K562 (cell line): ENCODE measurements around the gene ATXN7L1. TPM values are rescaled to one million over a fixed set of nuclear protein-coding genes. Genes with fewer than 3 reads are reported as not detected.
A peak's percentile ranks its signal among the peaks of the same experiment; 100 is the strongest.

Source experiments
- ARHGAP35 ChIP-seq: fragments of 450-650 bp; IDR thresholded peaks from 2 replicates; pipeline ENCODE4 v1.6.1; 2018; ENCODE audit not compliant: partially characterized antibody
- BDP1 ChIP-seq: IDR thresholded peaks from 3 replicates; pipeline ENCODE4 v1.6.1; 2011; ENCODE audit not compliant: insufficient read length, insufficient read depth
- BHLHE40 ChIP-seq: IDR thresholded peaks from 2 replicates; pipeline ENCODE4 v1.6.1; 2011; ENCODE audit warnings: low read length, improper control_type of control experiment
- CC2D1A ChIP-seq: fragments of 450-650 bp; IDR thresholded peaks from 2 replicates; pipeline ENCODE4 v1.6.1; 2017; ENCODE audit warnings: mild to moderate bottlenecking
- CEBPB ChIP-seq: fragments of 450-650 bp; IDR thresholded peaks from 2 replicates; pipeline ENCODE4 v1.6.1; 2016; ENCODE audit warnings: missing genetic modification characterization, missing compliant biosample characterization
- CXXC5 ChIP-seq: fragments of 250-450 bp; sonication (Bioruptor Pico); IDR thresholded peaks from 2 replicates; pipeline ENCODE4 v1.8.0; 2022; ENCODE audit warnings: inconsistent platforms, mild to moderate bottlenecking, moderate library complexity
- FOXK2 ChIP-seq, 2 experiments: fragments of 450-650 bp; IDR thresholded peaks in 1 of 2; conservative IDR thresholded peaks in 1 of 2; 2 replicates each; pipeline ENCODE4 v1.6.1; 2016; ENCODE audit warnings: low read depth in 2 of 2, mild to moderate bottlenecking in 1 of 2
- MAFK ChIP-seq: IDR thresholded peaks from 2 replicates; pipeline ENCODE4 v1.6.1; 2011; ENCODE audit warnings: low read length, improper control_type of control experiment
- MBD2 ChIP-seq: sonication (generic); IDR thresholded peaks from 2 replicates; pipeline ENCODE4 v1.6.1; 2016; ENCODE audit warnings: low read depth, borderline replicate concordance
- NBN ChIP-seq: fragments of 450-650 bp; IDR thresholded peaks from 2 replicates; pipeline ENCODE4 v1.6.1; 2016; ENCODE audit warnings: low read depth, mild to moderate bottlenecking
- SLC30A9 ChIP-seq: fragments of 250-450 bp; sonication (Bioruptor Pico); IDR thresholded peaks from 2 replicates; pipeline ENCODE4 v1.8.0; 2022; ENCODE audit warnings: mild to moderate bottlenecking, moderate library complexity
- SMAD2 ChIP-seq: fragments of 150-350 bp; IDR thresholded peaks from 2 replicates; pipeline ENCODE4 v1.6.1; 2014; ENCODE audit warnings: low read depth, mild to moderate bottlenecking, low read length
- SOX6 ChIP-seq: fragments of 450-650 bp; IDR thresholded peaks from 2 replicates; pipeline ENCODE4 v1.6.1; 2014; ENCODE audit warnings: mild to moderate bottlenecking
- TCF7L2 ChIP-seq: fragments of 150-350 bp; IDR thresholded peaks from 2 replicates; pipeline ENCODE4 v1.6.1; 2016; ENCODE audit warnings: low read depth, mild to moderate bottlenecking, low read length, moderate library complexity
- ZNF134 ChIP-seq: fragments of 250-450 bp; sonication (Bioruptor Pico); conservative IDR thresholded peaks from 2 replicates; pipeline ENCODE4 v1.4.0; 2020
- ZNF507 ChIP-seq: conservative IDR thresholded peaks from 2 replicates; pipeline ENCODE4 v1.6.1; 2017; ENCODE audit warnings: missing genetic modification characterization, missing compliant biosample characterization
- ZNF583 ChIP-seq: fragments of 250-450 bp; sonication (Bioruptor Pico); IDR thresholded peaks from 2 replicates; pipeline ENCODE4 v1.4.0; 2020
- polyA plus RNA-seq, 8 experiments: library from polyadenylated mRNA; depleted of rRNA in 4 of 8; stranded (reverse) in 5 of 8; unstranded in 3 of 8; fragments of >200 nt; fragmentation: Nextera tagmentation in 2 of 8; fragmentation: Illumina TruSeq in 1 of 8; extraction: Ambion mirVana in 2 of 8; extraction: Trizol in 1 of 8; gene quantifications; 2 replicates each; pipeline versions ENCODE4 v1.2.1 to v1.2.3, GENCODE V29; 2011 to 2014; ENCODE audit warnings: inconsistent platforms in 1 of 8, missing spikeins in 1 of 8
- total RNA-seq, 7 experiments: library from RNA; depleted of rRNA in 6 of 7; stranded (reverse); fragments of >200 nt in 6 of 7; fragmentation: Illumina TruSeq in 2 of 7; extraction: Trizol in 2 of 7; gene quantifications; 2 replicates each; pipeline versions ENCODE4 v1.2.1 to v1.2.3, GENCODE V29; 2011 to 2021; ENCODE audit warnings: low replicate concordance in 1 of 7
- TF ChIP-seq, protein P1 (sequence below), 3 experiments: IDR thresholded peaks in 2 of 3; conservative IDR thresholded peaks in 1 of 3; 2 replicates each; pipeline ENCODE4 v1.5.1; 2011 to 2012; ENCODE audit warnings: low read length in 3 of 3, mild to moderate bottlenecking in 3 of 3, control low read depth in 2 of 3, improper control_type of control experiment in 1 of 3, inconsistent platforms in 1 of 3, low read depth in 1 of 3, mixed read lengths in 1 of 3, moderate library complexity in 1 of 3; ENCODE audit not compliant: insufficient read depth in 2 of 3
- TF ChIP-seq, protein P2 (sequence below): sonication (generic); IDR thresholded peaks from 2 replicates; pipeline ENCODE4 v1.6.1; 2016
- TF ChIP-seq, protein P3 (sequence below): fragments of 450-650 bp; conservative IDR thresholded peaks from 2 replicates; pipeline ENCODE4 v1.6.1; 2016; ENCODE audit warnings: missing genetic modification characterization, low read depth, mild to moderate bottlenecking, control low read depth, missing compliant biosample characterization
- TF ChIP-seq, protein P4 (sequence below): fragments of 450-650 bp; IDR thresholded peaks from 2 replicates; pipeline ENCODE4 v1.6.1; 2018; ENCODE audit warnings: mild to moderate bottlenecking, low read depth; ENCODE audit not compliant: partially characterized antibody

The ATXN7L1 gene
- total and polyA plus RNA-seq, 9 of the 15 experiments (the other 6 are each of a cell fraction or from before 2014, with no cell fraction given), result 6.6 to 13.7 (median 10.7) TPM

DNA sequence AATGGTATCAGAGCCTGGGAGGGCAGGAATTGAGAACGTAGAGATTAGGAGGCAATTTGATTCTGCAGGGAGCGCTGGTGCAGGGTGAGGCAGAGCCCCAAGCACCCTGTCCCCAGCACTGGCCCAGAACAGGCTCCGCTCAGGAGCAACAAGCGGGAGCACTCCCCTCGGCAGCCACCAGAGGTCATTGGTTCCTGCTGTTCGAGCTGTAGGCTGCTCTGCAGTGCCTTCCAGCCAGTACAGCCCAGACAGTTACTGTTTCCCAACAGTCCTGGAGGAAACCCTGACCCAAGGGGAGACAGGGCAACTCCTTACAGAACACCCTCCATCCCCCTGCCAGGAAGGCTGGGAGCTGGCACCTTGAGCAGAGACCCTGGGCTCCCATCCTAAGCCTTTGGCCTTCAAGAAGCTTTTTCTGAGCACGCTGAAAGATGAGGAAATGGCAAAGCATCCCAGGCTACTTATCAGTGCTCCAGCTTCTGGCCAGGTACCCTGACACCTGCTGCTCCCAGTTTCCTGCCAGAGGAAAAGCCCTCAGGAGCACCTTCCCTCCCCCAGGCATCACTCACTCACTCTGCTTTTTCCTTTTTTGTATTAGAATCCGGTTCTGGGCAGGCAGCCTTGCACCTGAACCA, 223.9 kb downstream of the ATXN7L1 start (continued):
- TF ChIP-seq, protein P1, sequence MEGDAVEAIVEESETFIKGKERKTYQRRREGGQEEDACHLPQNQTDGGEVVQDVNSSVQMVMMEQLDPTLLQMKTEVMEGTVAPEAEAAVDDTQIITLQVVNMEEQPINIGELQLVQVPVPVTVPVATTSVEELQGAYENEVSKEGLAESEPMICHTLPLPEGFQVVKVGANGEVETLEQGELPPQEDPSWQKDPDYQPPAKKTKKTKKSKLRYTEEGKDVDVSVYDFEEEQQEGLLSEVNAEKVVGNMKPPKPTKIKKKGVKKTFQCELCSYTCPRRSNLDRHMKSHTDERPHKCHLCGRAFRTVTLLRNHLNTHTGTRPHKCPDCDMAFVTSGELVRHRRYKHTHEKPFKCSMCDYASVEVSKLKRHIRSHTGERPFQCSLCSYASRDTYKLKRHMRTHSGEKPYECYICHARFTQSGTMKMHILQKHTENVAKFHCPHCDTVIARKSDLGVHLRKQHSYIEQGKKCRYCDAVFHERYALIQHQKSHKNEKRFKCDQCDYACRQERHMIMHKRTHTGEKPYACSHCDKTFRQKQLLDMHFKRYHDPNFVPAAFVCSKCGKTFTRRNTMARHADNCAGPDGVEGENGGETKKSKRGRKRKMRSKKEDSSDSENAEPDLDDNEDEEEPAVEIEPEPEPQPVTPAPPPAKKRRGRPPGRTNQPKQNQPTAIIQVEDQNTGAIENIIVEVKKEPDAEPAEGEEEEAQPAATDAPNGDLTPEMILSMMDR (IDR thresholded peaks at IDR 0.05 in 2 of 3, conservative IDR thresholded peaks at IDR 0.05 in 1 of 3; ENCODE audit: insufficient read depth in 2 of 3, low read depth in 1 of 3, low read length in 3 of 3), result peak; percentile 95 to 98 (median 97)
- no peak for TF ChIP-seq ARHGAP35
- TF ChIP-seq TCF7L2, result no peak
- no peak for TF ChIP-seq ZNF507 (tag)
- TF ChIP-seq CC2D1A, result peak; percentile 68; the same call in 1 of the 2 replicates
- TF ChIP-seq CEBPB, result peak; percentile 55
- no peak for TF ChIP-seq SMAD2
- no peak for TF ChIP-seq SOX6
- TF ChIP-seq MAFK, result no peak
- TF ChIP-seq NBN, result no peak
- TF ChIP-seq, protein P2, sequence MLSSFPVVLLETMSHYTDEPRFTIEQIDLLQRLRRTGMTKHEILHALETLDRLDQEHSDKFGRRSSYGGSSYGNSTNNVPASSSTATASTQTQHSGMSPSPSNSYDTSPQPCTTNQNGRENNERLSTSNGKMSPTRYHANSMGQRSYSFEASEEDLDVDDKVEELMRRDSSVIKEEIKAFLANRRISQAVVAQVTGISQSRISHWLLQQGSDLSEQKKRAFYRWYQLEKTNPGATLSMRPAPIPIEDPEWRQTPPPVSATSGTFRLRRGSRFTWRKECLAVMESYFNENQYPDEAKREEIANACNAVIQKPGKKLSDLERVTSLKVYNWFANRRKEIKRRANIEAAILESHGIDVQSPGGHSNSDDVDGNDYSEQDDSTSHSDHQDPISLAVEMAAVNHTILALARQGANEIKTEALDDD, result no peak
- TF ChIP-seq MBD2, result no peak
- no peak for TF ChIP-seq CXXC5 (CRISPR knock-in tag)
- TF ChIP-seq, protein P3, sequence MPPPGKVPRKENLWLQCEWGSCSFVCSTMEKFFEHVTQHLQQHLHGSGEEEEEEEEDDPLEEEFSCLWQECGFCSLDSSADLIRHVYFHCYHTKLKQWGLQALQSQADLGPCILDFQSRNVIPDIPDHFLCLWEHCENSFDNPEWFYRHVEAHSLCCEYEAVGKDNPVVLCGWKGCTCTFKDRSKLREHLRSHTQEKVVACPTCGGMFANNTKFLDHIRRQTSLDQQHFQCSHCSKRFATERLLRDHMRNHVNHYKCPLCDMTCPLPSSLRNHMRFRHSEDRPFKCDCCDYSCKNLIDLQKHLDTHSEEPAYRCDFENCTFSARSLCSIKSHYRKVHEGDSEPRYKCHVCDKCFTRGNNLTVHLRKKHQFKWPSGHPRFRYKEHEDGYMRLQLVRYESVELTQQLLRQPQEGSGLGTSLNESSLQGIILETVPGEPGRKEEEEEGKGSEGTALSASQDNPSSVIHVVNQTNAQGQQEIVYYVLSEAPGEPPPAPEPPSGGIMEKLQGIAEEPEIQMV (tag), result no peak
- TF ChIP-seq ZNF134 (CRISPR knock-in tag), result no peak
- TF ChIP-seq ZNF583 (CRISPR knock-in tag), result no peak
- TF ChIP-seq FOXK2 (conservative IDR thresholded peaks at IDR 0.05 in 1 of 2, IDR thresholded peaks at IDR 0.05 in 1 of 2; ENCODE audit: low read depth in 2 of 2), result peak; percentile 24 to 45; a peak in 1 of 4 replicates
- no peak for TF ChIP-seq BDP1
- TF ChIP-seq, protein P4, sequence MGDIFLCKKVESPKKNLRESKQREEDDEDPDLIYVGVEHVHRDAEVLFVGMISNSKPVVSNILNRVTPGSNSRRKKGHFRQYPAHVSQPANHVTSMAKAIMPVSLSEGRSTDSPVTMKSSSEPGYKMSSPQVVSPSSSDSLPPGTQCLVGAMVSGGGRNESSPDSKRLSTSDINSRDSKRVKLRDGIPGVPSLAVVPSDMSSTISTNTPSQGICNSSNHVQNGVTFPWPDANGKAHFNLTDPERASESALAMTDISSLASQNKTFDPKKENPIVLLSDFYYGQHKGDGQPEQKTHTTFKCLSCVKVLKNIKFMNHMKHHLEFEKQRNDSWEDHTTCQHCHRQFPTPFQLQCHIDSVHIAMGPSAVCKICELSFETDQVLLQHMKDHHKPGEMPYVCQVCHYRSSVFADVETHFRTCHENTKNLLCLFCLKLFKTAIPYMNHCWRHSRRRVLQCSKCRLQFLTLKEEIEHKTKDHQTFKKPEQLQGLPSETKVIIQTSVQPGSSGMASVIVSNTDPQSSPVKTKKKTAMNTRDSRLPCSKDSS, result no peak
- 0 out of 2 replicates have a peak, but pooled peaks have one; percentile 11 for TF ChIP-seq BHLHE40
- TF ChIP-seq SLC30A9 (CRISPR knock-in tag), result no peak
